Stimulated activated CD8-positive, alpha-beta memory T cell treated with anti-CD3 and anti-CD28 coated beads, Interleukin-2, amount 100 ng/mL, for 1 hour (primary cell): Measurements from ENCODE around the gene CDK7.

ENCODE experiments used
- DNase-seq, 2 donors: peaks; one replicate each; pipeline ENCODE4 v3.0.0-alpha.2; 2020; ENCODE audit warnings: low read depth in 2 of 2

CDK7 gene

GRCh38 chr5:69292306-69292705 lies 57.6 kb downstream of the CDK7 start:
- DNase-seq = no peak

GRCh38 chr5:69293882-69294281 lies 59.2 kb downstream of the CDK7 start:
- DNase-seq = no peak

DNA sequence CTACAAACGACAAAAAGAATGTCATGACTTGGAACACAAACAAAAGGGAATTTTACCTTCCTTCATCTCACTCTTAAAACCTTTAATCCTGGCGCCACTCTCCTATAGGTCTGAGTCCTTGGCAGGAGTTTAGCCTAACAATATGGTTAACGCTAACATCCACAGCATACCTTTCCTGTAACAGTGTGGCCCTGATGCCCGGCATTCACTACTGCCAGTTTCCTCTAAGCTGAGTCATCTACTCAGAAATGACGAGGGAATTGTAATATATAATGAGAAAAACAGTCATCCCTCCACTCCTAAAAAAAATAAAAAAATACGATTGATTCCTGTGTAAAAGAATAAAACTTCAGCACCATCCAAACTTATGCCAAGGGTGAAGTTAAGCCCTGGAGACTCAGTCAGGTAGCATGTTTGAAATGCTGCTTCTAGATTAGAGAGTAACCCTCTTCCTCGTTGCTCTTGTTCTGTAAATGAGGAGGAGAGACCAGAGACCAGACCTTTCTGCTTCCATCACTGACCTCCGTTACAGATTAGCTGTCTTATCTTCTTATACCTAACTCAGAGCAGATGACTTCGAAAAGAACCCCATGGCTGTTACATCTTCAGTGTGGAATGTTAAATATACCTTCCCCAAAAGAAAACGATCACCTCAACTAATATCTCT lies 60.5 kb downstream of the CDK7 start:
- no peak for DNase-seq

DNA sequence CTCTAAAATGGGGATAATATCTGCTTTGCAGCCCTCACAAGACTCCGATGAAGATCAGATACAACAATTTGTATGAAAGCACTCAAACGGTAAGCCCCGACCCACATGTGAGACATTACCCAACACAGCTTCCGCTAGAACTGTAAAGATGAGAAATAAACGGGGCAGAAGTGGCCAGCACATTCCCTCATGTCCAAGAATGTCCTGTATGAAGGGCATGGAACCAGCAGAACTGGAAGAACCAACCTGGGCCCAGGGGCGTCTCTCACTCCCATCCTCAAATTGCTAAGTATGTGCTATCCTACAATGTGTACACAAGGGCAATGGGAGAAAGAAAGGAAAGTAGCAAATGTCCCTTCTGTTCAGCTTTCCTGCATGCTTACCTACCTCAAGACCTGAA lies 64.9 kb downstream of the CDK7 start:
- no peak for DNase-seq

DNA sequence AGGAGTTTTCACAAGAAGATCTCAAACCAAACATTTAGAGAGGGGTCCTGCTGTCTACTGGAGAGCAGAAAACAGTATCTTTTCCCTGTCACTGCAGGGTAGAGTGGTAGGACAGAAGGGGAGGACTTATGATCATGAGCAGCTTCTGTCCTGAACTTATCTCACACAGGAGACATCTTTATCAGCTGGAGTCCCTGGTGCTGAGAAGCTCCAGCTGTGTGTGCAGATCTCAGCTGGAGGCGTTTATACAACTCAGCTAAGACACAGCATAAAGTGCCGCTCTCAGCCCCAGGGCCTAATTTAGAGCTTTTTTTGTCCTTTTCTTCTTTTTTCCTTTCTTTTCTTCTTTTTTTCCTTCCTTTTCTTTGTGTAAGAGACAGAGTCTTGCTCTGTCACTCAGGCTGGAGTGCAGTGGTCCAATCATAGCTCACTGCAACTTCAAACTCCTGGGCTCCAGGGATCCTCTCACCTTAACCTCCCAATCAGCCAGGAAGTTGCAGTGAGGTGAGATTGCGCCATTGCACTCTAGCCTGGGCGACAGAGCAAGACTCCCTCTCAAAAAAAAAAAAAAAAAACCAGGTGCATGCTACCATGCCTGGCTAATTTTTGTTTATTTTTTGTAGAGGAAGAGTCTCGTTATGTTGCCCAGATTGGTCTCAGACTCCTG lies 66.0 kb downstream of the CDK7 start:
- DNase-seq = no peak

DNA sequence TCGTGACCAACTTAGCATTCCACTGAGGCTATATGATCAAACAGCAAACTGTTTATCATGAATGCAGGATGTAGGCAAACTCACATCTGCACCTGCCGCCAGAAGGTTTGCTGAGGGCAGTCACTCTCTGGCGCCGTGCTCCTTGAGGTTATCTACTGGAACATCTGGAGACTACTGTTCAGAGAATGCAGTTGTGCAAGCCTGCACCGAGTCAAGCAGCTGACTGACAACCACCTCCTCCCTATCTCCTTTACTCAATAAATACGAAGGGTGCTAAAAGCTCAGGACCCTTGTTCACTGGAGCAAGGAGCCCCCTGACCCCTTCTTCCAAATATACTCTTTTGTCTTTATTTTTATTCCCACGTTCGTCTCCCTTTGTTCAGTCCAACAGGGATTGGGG lies 70.8 kb downstream of the CDK7 start:
- no peak for DNase-seq

DNA sequence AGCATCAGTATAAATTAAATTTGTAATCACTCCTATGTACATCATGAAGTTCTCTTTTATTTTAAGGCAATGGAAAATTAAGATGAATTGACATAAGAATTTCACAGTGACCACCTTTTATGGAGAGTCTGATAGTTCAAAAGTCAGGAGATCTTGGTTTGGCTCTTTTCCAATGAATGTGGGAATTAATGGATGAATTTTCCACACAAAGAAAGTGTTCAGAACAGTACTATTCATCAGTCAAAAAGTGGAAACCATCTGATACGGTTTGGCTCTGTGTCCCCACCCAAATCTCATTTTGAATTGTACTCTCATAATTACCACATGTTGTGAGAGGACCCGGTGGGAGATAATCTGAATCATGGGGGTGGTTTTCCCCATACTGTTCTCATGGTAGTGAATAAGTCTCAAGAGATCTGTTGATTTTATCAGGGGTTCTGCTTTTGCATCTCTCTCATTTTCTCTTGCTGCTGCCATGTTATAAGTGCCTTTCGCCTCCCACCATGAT lies 73.4 kb downstream of the CDK7 start:
- no peak for DNase-seq

DNA sequence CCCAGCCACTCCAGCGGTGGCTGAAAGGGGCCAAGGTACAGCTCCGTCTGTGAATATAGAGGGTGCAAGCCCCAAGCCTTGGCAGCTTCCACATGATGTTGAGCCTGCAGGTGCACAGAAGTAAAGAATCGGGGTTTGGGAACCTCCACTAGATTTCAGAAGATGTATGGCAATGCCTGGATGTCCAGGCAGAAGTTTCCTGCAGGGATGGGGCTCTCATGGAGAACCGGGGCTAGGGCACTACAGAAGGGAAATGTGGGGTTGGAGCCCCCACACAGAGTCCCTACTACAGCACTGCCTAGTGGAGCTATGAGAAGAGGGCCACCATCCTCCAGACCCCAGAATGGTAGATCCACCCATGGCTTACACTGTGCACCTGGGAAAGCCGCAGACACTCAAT lies 74.7 kb downstream of the CDK7 start:
- no peak for DNase-seq

DNA sequence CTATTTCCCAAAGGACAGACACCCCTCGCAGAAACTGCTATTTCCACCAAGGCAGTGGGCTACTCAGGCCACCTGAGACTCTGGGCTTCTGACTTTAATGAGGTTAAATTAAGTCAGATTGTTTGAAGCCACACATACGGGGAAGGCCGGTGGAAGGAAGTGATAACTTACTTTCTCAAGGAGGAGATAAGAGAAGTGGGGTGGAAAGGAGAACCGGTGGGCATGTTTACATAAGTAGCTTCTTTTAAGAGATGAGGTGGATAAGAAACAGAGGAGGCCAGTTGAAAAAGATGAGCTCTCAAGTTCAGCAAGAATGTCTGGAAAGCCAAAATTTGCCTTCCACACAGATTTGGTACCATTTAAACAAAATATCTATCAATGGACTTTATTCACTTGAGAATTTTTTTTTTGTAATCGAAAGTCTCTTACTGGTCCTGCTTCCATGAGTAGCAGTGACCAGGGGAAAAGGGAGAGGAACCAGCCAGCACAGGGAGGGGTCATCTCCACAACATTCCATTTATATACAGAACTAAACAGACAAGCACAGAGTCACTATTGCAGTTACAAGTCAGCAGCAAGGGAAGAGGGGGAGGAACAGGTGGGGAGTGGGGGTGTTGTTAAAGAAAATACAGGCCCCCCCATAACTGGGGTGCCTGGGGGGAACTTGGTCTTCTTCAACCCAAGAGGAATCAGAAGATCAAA lies 77.9 kb downstream of the CDK7 start:
- DNase-seq = no peak

- no peak for DNase-seq
These were observed 78.7 kb downstream of the CDK7 start for GRCh38 chr5:69313428-69313827.

- no peak for DNase-seq
These were observed 81.3 kb downstream of the CDK7 start for GRCh38 chr5:69315972-69316371.

DNA sequence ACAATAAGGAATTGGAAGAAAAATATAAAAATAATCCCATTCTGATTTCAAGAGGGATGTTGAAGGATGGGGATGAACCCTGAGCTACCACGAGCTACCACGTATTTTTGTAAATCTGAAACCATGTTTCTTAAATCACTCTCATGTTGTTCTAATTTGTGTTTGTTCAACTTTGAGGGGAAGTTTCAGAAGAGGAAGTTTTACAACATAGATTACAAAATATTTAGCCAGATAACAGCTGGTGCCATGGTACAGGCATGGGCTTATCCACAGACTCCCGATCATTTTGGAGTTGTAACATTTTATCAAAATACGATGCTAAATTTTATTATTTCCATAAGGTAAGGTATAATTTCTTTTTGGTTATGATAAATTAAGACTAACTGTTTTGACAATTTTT lies 82.7 kb downstream of the CDK7 start:
- DNase-seq = no peak

- DNase-seq = no peak
These were observed 91.7 kb downstream of the CDK7 start for GRCh38 chr5:69326365-69326764.
